ENCODE results near the gene PLEKHA4. TPM values are rescaled to one million over a fixed set of nuclear protein-coding genes. Genes with fewer than 3 reads are reported as not detected.

Gene PLEKHA4
- total RNA-seq, 1 donor from 2014 or later, result 8.5 TPM

DNA sequence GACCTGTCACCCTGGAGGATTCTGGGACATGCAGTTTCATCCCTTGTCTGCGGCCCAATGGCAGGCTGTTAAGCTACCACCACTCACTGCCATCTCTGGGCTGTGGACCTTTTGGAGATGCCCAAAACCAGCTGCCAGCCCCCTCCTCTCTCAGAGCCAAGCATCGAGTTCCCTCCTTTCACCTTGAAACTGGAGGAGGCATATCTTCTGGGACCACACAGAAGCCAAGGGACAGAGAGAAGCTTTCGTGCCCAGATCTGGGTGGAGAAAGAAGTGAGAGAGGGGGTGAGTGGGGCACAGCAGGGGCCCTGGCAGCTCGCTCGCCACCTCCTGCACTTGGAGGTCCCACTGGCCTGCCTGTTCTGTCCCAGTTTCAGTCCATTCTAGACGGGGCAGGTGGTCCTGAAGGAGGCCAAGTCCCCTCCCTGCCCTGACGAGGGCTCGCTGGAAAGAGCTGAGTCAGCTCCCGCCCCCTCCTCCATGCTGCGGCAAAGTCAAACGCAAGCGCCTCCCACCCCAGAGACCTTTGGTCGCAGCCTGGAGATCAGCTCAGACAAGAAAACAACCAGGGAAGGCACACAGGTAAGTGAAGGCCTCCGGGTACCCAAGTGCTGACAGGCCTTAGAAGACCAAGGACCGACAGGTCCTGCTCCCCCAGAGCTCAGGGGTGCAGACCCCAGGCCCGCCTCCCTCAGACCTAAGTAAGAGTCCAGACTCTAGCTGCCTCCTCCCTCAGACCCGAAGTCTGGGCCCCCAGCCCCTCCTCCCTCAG, 61.4 kb downstream of the PLEKHA4 start:
- DNase-seq (ENCODE audit: low spot score, unreplicated experiment), result peak; percentile 52
- Mint-ChIP-seq H3K27me3 (no peaks in the 10 kb centered on the region), H3K9me3 (ENCODE audit: low read depth) (no peaks in the 10 kb centered on the region), H3K4me1 (ENCODE audit: low read depth) (peaks cover 31% of the 10 kb centered on the region), H3K36me3 (ENCODE audit: insufficient read depth) (no peaks in the 10 kb centered on the region), H3K27ac (peak overlapping the region; percentile 97), H3K4me3 (ENCODE audit: low read depth) (peak overlapping the region; percentile 58)
- TF ChIP-seq, protein P1, sequence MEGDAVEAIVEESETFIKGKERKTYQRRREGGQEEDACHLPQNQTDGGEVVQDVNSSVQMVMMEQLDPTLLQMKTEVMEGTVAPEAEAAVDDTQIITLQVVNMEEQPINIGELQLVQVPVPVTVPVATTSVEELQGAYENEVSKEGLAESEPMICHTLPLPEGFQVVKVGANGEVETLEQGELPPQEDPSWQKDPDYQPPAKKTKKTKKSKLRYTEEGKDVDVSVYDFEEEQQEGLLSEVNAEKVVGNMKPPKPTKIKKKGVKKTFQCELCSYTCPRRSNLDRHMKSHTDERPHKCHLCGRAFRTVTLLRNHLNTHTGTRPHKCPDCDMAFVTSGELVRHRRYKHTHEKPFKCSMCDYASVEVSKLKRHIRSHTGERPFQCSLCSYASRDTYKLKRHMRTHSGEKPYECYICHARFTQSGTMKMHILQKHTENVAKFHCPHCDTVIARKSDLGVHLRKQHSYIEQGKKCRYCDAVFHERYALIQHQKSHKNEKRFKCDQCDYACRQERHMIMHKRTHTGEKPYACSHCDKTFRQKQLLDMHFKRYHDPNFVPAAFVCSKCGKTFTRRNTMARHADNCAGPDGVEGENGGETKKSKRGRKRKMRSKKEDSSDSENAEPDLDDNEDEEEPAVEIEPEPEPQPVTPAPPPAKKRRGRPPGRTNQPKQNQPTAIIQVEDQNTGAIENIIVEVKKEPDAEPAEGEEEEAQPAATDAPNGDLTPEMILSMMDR (IDR thresholded peaks at IDR 0.05; ENCODE audit: unreplicated experiment), result no peak

DNA sequence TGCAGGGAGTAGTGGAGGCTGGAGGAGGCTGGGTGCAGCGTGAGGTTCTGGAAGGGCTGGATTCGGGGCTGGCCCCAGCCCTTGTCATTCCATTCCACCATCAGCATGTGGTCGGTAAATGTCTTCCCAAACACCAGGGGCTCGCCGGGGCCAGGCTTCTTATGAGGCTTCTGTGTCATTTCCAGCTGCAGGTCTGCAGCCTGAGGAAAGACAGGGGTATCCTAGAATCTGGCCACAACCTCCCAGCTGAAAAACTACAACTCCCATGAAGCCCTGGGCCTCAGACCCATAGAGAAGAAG, 61.9 kb downstream of the PLEKHA4 start:
- Mint-ChIP-seq H3K9me3 (ENCODE audit: low read depth) (no peaks in the 10 kb centered on the region), H3K36me3 (ENCODE audit: insufficient read depth) (no peaks in the 10 kb centered on the region), H3K4me1 (ENCODE audit: low read depth) (peaks cover 31% of the 10 kb centered on the region), H3K27ac (peak overlapping the region; percentile 97), H3K4me3 (ENCODE audit: low read depth) (peak overlapping the region; percentile 58), H3K27me3 (no peaks in the 10 kb centered on the region)
- no peak for DNase-seq (ENCODE audit: low spot score, unreplicated experiment)
- TF ChIP-seq, protein P1 (IDR thresholded peaks at IDR 0.05; ENCODE audit: unreplicated experiment), result no peak

DNA sequence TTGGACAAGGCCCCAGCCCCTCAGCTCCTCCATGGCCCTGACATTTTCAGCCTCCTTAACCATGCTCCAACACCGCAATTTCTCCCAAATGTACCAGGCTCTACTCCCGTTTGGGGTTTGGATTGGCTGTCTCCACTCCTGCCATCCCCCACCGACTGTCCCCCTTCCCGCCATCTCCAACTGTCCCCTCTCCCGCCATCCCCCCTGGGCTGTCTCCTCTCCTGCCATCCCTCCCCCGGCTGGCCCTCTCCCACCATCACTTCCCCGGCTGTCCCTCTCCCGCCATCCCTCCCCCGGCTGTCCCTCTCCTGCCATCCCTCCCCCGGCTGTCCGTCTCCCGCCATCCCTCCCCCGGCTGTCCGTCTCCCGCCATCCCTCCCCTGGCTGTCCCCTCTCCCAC, 63.0 kb downstream of the PLEKHA4 start:
- no peaks in the 10 kb centered on the region for H3K36me3 Mint-ChIP-seq (ENCODE audit: insufficient read depth)
- H3K27ac Mint-ChIP-seq, result peak overlapping the region; percentile 33
- H3K4me3 Mint-ChIP-seq (ENCODE audit: low read depth), result no peak overlapping the region
- DNase-seq (ENCODE audit: low spot score, unreplicated experiment), result no peak
- no peaks in the 10 kb centered on the region for H3K9me3 Mint-ChIP-seq (ENCODE audit: low read depth)
- TF ChIP-seq, protein P1 (IDR thresholded peaks at IDR 0.05; ENCODE audit: unreplicated experiment), result no peak
- H3K4me1 Mint-ChIP-seq (ENCODE audit: low read depth), result peaks cover 31% of the 10 kb centered on the region
- H3K27me3 Mint-ChIP-seq, result no peaks in the 10 kb centered on the region

DNA sequence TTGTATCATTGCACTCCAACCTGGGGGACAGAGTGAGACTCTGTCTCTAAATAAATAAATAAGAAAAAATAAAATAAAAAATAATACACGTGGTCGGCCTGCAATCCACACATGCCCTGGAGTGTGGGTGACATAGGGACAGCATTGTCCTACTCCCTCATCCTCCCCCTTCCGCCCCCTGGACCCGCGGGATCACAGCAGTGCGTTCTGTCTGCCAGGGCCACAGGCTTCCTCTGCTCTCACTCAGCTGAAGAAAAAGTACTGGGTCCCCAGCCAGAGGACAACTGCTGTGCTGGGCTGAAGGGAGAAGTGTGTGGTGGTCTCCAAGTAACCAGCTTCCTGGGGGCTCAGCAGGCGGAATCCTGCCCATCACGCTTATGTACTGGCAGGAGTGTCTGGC, 63.9 kb downstream of the PLEKHA4 start:
- TF ChIP-seq, protein P1 (IDR thresholded peaks at IDR 0.05; ENCODE audit: unreplicated experiment), result no peak
- H3K4me1 Mint-ChIP-seq (ENCODE audit: low read depth), result peaks cover 23% of the 10 kb centered on the region
- H3K27me3 Mint-ChIP-seq, result no peaks in the 10 kb centered on the region
- H3K9me3 Mint-ChIP-seq (ENCODE audit: low read depth), result no peaks in the 10 kb centered on the region
- H3K4me3 Mint-ChIP-seq (ENCODE audit: low read depth), result no peak overlapping the region
- peaks cover 2% of the 10 kb centered on the region for H3K36me3 Mint-ChIP-seq (ENCODE audit: insufficient read depth)
- H3K27ac Mint-ChIP-seq, result no peak overlapping the region
- no peak for DNase-seq (ENCODE audit: low spot score, unreplicated experiment)

DNA sequence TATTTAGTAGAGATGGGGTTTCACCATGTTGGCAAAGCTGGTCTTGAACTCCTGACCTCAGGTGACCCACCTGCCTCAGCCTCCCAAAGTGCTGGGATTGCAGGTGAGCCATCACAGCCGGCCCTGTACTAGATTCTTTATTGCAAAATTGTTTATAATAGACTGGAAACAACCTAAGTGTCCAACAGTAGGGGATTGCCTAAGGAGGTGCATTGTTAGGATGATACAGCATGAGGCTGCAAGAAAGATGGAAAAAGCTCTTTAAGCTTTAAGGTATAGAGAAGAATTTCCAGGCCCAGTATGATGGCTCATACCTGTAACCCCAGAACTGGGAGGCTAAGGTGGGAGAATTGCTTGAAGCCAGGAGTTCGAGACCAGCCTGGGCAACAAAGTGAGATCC, 65.8 kb downstream of the PLEKHA4 start:
- H3K9me3 Mint-ChIP-seq (ENCODE audit: low read depth), result no peaks in the 10 kb centered on the region
- TF ChIP-seq, protein P1 (IDR thresholded peaks at IDR 0.05; ENCODE audit: unreplicated experiment), result no peak
- peaks cover 11% of the 10 kb centered on the region for H3K4me1 Mint-ChIP-seq (ENCODE audit: low read depth)
- H3K27ac Mint-ChIP-seq, result no peak overlapping the region
- peaks cover 2% of the 10 kb centered on the region for H3K36me3 Mint-ChIP-seq (ENCODE audit: insufficient read depth)
- no peaks in the 10 kb centered on the region for H3K27me3 Mint-ChIP-seq
- no peak overlapping the region for H3K4me3 Mint-ChIP-seq (ENCODE audit: low read depth)
- no peak for DNase-seq (ENCODE audit: low spot score, unreplicated experiment)

Data from progenitor cell of endocrine pancreas (in vitro differentiated cells).